Activated naive CD4-positive, alpha-beta T cell treated with anti-CD3 and anti-CD28 coated beads, Interleukin-2, amount 50 U/mL, for 72 hours (primary cell): ENCODE measurements around the gene SUGCT. TPM values are rescaled to one million over a fixed set of nuclear protein-coding genes. Genes with fewer than 3 reads are reported as not detected.
"Not testable (repeated sequence)": the region's sequence is repeated elsewhere in the genome, so short reads cannot be mapped to it uniquely, and the experiment has no call there.

Source experiments
- ATAC-seq, 2 donors: fragments of 150-1000 bp; cut with Tn5 transposase; 2 replicates each; pipeline ENCODE4 v1.10.0; 2021; ENCODE audit warnings: mild to moderate bottlenecking in 2 of 2, moderate library complexity in 2 of 2
- DNase-seq, 2 donors: peaks; one replicate each; pipeline ENCODE4 v3.0.0; 2021 to 2022; ENCODE audit warnings: low spot score in 2 of 2
- H3K27ac Mint-ChIP-seq, 2 donors: one replicate each; pipeline ENCODE4 v1.8.0; 2022; ENCODE audit warnings: mild to moderate bottlenecking in 2 of 2, mixed read lengths in 2 of 2
- H3K36me3 Mint-ChIP-seq, 2 donors: one replicate each; pipeline ENCODE4 v1.8.0; 2022; ENCODE audit warnings: mixed read lengths in 2 of 2
- H3K9me3 Mint-ChIP-seq, 2 donors: one replicate each; pipeline ENCODE4 v1.8.0; 2022; ENCODE audit warnings: mixed read lengths in 2 of 2
- total RNA-seq, 2 donors: library from RNA; stranded (reverse); gene quantifications; one replicate each; pipeline ENCODE4 v1.2.3, GENCODE V29; 2022

The SUGCT gene
- total RNA-seq, 2 donors from 2014 or later, result 1.1 to 1.8 TPM

DNA sequence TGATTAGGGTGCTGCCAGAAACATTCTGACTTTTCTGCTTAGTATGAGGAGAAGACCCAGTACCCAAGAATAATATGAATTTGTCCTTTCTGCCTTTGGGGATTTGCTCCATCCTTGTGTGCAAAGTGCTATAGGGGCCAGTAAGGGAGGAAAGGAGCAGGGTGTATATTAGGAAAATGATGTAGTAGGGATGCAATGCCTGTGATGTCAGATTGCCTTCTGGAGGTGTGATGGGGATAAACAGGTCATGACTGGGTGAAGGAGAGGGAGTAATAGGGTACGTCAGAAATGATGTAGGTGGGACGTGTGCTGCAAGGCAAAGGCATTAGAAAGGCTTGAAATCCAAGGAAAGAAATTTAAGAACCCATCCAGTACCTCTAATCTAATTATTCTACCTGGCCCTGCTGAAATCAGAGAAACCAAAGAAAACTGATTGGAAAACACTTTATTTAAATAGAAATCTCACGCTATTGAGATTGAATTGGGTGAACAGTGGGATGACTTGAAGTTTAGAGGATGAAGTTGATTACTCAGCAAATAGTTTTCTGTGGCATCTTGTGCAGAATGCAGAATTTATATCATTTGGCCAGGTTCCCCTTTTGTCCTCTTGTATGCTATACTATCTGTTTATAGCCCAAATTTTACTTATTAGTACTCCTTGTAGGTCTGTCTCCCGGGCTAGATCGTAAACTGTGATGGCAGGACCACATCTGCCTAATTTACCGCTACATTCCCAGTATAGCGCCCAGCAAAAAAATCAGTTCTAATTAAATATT lies 503.9 kb downstream of the SUGCT start:
- no peaks in the 10 kb centered on the region for H3K9me3 Mint-ChIP-seq
- H3K36me3 Mint-ChIP-seq, result no peaks in the 10 kb centered on the region
- no peak overlapping the region for H3K27ac Mint-ChIP-seq
- DNase-seq (no peak), ATAC-seq (no peak)

DNA sequence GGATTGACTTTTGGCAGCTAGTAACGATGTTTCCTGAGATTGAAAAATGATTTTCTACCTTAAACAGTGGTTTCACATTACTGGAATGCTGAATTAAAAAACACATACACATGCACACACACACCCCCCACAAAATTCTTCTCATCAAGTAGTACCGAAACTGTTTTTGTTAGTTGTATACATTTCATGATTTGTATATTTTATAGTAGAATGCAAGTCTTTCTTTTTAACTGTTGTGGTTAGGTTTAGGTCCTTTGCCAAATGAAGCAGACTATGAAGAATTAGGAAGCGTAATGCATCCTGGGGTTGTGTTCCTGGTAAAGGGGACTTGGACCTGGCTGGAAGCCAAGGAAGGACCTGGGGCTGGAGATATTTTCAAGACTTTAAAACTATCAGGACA lies 505.8 kb downstream of the SUGCT start:
- no peak overlapping the region for H3K27ac Mint-ChIP-seq
- DNase-seq (no peak), ATAC-seq (no peak)
- no peaks in the 10 kb centered on the region for H3K36me3 Mint-ChIP-seq
- no peaks in the 10 kb centered on the region for H3K9me3 Mint-ChIP-seq

DNA sequence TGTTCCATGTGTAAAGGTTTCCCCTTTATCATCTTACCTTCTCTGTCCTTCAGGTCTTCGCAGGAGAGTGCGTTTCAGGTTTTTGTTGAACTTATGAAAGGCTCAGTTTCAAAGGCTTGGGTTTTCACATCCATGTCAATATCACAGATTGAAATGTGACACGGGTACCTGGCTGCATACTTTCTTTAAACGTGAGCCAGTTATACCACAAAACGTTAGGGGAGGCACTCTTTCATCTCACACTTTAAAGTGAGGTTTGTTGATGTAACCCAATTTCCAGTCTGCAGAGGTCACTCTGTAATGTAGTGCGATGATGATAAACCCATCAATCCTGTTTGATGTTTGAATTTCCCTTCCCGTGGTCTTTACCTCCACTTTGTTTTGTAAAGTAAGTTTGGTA lies 506.9 kb downstream of the SUGCT start:
- Mint-ChIP-seq H3K27ac (no peak overlapping the region), H3K36me3 (no peaks in the 10 kb centered on the region), H3K9me3 (no peaks in the 10 kb centered on the region)
- no peak for DNase-seq
- ATAC-seq, result no peak

DNA sequence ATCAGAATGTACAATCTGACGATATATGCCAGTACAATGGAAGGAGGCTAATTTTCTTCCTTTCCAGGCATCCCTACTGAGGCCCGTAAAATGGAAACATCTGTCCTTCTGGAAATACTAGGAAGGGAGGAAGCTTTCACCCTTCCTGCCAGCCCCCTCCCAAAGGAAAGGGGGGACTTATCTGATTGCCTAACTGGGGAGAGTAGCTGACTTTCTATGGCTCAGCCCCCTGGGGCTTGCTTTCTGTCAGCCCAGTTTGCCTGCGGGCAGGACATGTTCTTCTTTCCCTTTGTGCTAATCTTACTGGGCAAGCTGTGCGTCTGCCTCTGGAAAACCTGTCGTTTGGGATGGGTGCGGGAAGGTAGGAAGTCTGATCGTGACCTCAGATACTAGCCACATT lies 508.9 kb downstream of the SUGCT start:
- DNase-seq (no peak), ATAC-seq (no peak)
- no peaks in the 10 kb centered on the region for H3K9me3 Mint-ChIP-seq

DNA sequence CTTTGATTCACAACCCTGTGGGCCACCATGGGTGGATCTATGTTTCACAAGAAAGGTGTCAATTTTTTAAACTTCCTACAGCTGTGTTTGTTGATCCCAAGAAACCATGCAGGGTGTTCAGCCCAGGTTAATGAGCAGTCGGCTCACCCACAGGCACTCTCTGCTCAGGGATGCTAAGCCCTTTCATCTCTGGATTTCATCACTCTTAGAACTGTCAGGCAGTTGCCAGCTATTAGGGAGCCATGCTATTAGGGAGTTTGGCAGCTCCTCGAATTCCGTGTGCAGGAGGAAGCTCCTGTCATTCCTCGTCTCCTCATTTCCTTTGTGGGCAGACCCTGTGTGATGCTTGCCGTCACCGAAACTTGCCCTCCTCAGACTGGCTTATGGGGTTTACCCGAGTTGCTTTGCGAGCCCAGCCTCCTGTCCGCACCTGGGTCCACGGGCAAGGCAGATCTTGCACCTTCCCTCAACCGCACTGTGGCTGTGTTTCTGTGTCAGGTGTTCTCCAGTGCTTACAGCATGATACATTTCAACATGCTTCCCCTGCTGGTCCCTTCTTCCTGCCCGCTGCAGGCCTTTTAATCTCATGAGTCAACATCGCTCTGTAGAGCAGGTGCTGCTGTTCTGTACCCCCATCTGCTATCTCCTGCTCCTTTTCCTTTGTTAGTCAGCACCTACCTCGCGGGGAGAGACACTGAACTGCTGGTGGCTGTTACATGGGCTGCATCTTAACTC lies 509.8 kb downstream of the SUGCT start:
- ATAC-seq (peak; percentile 76 to 82), DNase-seq (peak in 1 of 2 donors; percentile 4)
- Mint-ChIP-seq H3K9me3 (no peaks in the 10 kb centered on the region), H3K27ac (no peak overlapping the region), H3K36me3 (no peaks in the 10 kb centered on the region)

More for the DNA sequence above, 508.9 kb downstream of the SUGCT start:
- no peak overlapping the region for H3K27ac Mint-ChIP-seq
- H3K36me3 Mint-ChIP-seq, result no peaks in the 10 kb centered on the region

DNA sequence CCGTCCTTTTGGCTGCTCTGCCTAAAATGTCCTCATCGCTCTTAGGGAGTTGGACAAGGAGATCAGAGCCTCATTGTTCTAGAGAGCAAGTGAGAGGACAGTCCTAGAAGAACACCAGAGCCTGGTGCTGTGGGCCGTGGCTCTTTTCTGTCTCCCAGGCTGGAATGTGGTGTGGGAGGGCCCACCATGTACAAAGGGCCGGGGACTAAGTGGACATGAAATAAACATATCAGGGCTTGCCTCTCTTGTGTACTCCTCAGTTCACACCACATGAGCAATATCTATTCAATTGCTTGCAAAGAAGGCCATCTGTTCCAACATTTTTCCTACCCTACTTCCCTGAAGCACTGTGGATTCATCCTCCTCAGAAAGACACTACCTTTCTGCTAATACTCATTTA lies 510.4 kb downstream of the SUGCT start:
- DNase-seq (no peak), ATAC-seq (no peak)
- no peaks in the 10 kb centered on the region for H3K36me3 Mint-ChIP-seq
- no peak overlapping the region for H3K27ac Mint-ChIP-seq
- H3K9me3 Mint-ChIP-seq, result no peaks in the 10 kb centered on the region

GRCh38 chr7:40646717-40647116 lies 511.9 kb downstream of the SUGCT start:
- Mint-ChIP-seq H3K9me3 (peaks cover 6 to 7% of the 10 kb centered on the region in 2 donors), H3K36me3 (no peaks in the 10 kb centered on the region), H3K27ac (no peak overlapping the region)
- no peak for DNase-seq
- no peak for ATAC-seq

DNA sequence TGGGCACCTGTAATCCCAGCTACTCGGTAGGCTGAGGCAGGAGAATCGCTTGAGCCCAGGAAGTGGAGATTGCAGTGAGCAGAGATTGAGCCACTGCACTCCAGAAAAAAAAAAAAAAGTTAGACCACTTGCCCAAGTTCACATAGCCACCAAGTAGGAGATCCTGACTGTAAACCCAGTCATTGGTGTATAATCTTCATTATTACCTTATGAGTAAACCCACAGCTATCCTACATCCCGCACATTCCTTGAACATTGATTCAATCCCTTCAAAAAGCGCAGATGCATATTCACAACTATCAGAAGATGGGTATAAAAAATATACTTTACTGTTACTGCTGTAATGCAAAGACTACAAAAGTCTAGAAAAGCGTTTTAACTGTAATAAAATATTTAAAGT lies 512.9 kb downstream of the SUGCT start:
- H3K9me3 Mint-ChIP-seq, result peaks cover 6 to 11% of the 10 kb centered on the region in 2 donors
- H3K36me3 Mint-ChIP-seq, result no peaks in the 10 kb centered on the region
- no peak for DNase-seq
- no peak for ATAC-seq
- no peak overlapping the region for H3K27ac Mint-ChIP-seq

- ATAC-seq (no peak), DNase-seq (no peak)
- no peaks in the 10 kb centered on the region for H3K36me3 Mint-ChIP-seq
- H3K9me3 Mint-ChIP-seq, result peaks cover 6 to 11% of the 10 kb centered on the region in 2 donors
- H3K27ac Mint-ChIP-seq, result no peak overlapping the region
Observed at GRCh38 chr7:40649247-40649646, 514.4 kb downstream of the SUGCT start.

DNA sequence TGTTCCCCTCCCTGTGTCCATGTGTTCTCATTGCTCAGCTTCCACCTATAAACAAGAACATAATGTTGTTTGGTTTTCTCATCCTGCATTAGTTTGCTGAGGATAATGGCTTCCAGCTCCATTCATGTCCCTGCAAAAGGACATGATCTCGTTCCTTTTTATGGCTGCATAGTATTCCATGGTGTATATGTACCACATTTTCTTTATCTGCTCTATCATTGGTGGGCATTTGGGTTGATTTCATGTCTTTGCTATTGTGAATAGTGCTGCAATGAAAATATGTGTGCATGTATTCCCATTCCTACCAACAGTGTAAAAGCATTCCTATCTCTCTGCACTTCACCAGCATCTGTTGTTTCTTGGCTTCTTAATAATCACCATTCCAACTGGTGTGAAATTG lies 516.1 kb downstream of the SUGCT start:
- not testable (repeated sequence) for ATAC-seq, DNase-seq, H3K36me3 Mint-ChIP-seq, H3K27ac Mint-ChIP-seq
- peaks cover 6 to 11% of the 10 kb centered on the region in 2 donors for H3K9me3 Mint-ChIP-seq

DNA sequence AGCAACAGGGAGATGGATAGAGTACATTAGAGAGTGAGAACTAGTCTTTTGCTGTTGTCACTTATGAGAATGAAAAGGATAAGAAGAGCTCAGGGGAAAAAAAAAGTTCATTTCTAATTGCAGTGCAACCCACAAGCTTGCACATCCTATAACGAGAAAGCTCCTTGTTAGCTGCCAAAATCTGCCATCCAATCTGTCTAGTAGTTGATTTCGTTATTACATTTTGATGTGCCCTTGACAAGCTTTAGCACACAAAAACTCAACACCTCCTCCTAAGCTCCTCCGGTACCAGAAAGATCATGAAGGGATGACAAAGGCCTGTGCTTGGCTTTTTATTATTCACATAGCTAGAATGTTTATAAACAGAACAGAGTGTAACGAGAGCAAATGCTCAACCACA lies 519.4 kb downstream of the SUGCT start:
- H3K27ac Mint-ChIP-seq, result no peak overlapping the region
- ATAC-seq (no peak), DNase-seq (no peak)
- no peaks in the 10 kb centered on the region for H3K36me3 Mint-ChIP-seq
- peaks cover 6 to 11% of the 10 kb centered on the region in 2 donors for H3K9me3 Mint-ChIP-seq

GRCh38 chr7:40655426-40655825 lies 520.6 kb downstream of the SUGCT start:
- no peak for ATAC-seq
- H3K36me3 Mint-ChIP-seq, result no peaks in the 10 kb centered on the region
- no peak for DNase-seq

GRCh38 chr7:40656349-40656748 lies 521.5 kb downstream of the SUGCT start:
- ATAC-seq (no peak), DNase-seq (no peak)
- H3K9me3 Mint-ChIP-seq, result peaks cover 0 to 6% of the 10 kb centered on the region in 2 donors
- H3K27ac Mint-ChIP-seq, result no peak overlapping the region
- no peaks in the 10 kb centered on the region for H3K36me3 Mint-ChIP-seq

More at GRCh38 chr7:40655426-40655825, 520.6 kb downstream of the SUGCT start:
- Mint-ChIP-seq H3K27ac (no peak overlapping the region), H3K9me3 (peaks cover 6 to 11% of the 10 kb centered on the region in 2 donors)

DNA sequence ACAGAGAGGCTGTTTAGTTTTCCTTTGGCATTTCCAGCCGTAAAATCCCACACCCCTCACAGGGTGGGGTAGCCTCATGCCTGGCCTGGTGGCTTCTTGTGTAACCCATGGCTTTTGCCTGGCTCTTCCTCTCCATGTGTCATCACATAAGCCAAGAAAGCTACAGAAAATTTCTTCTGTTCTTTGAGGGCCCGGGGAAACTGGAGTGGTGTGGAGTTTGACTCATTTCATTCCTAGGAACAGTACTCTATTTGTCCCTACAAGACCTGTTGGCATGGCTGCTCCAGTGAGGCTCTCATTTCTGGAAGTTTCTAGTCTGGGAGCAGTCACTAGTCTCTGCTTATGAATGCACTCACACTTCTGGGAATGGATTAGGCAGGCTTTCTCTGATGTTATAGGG lies 523.9 kb downstream of the SUGCT start:
- Mint-ChIP-seq H3K27ac (no peak overlapping the region), H3K36me3 (no peaks in the 10 kb centered on the region), H3K9me3 (peaks cover 0 to 5% of the 10 kb centered on the region in 2 donors)
- ATAC-seq (no peak), DNase-seq (no peak)

DNA sequence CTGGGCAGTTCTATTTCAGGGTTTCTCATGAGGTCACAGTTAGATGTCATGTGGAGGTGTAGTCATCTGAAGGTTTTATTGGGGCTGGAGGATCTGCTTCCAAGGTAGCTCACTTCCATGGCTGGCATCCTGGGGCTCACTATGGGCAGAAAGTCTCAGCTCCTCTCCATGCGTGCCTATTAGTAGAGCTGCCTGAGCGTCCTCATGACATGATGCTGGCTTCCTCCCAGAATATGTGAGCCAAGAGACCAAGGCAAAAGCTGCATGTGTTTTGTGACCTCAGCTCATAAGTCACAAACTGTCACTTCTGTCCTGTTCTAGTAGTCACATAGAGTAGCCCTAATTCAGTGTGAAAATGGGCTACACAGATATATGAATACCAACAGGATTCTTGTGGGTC lies 524.4 kb downstream of the SUGCT start:
- H3K36me3 Mint-ChIP-seq, result no peaks in the 10 kb centered on the region
- no peak for DNase-seq
- no peak overlapping the region for H3K27ac Mint-ChIP-seq
- H3K9me3 Mint-ChIP-seq, result peaks cover 0 to 5% of the 10 kb centered on the region in 2 donors
- no peak for ATAC-seq

DNA sequence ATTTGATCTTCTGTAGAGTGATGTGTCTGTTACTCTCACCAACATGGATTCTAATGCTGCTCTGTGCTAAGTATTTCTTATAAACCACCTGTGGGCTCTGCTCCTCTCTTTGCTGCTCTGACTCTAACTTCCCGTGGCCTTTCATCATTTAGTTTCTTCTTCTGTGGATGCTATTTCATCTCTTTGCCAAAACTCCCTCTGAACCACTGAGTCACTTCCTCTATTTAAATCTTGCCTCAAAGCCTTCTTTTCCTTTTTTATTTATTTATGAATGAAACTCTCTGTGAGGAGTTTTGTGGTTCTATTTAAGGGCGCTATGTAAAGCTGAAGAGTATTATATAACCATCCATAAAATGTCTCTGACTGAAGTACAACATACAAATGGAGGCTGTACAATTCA lies 538.5 kb downstream of the SUGCT start:
- peak overlapping the region; percentile 68 to 69 for H3K27ac Mint-ChIP-seq
- DNase-seq (peak in 1 of 2 donors; percentile 5), ATAC-seq (peak; percentile 87 to 98)
- H3K9me3 Mint-ChIP-seq, result no peaks in the 10 kb centered on the region
- no peaks in the 10 kb centered on the region for H3K36me3 Mint-ChIP-seq

- no peak overlapping the region for H3K27ac Mint-ChIP-seq
- no peaks in the 10 kb centered on the region for H3K9me3 Mint-ChIP-seq
- ATAC-seq (no peak), DNase-seq (no peak)
- no peaks in the 10 kb centered on the region for H3K36me3 Mint-ChIP-seq
Observed at GRCh38 chr7:40674316-40674715, 539.5 kb downstream of the SUGCT start.

DNA sequence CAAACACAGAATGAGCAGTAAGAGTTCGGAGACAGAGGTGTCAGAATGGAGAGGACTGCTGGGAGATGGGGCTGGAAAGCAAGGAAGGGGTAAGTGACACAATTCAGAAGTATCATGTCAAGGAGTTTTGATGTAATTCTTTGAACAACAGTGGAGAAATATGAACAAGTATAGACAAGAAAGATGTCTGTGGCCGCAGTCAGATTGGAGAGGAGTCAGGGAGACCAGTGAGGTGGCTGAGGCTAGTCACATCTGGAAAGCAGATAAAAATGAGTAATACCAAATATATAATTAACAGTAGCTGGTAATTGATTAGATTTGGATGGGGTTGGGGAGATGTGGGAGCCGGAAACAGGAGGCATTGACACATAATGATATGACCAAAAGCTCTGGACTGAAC lies 540.9 kb downstream of the SUGCT start:
- no peaks in the 10 kb centered on the region for H3K36me3 Mint-ChIP-seq
- ATAC-seq, result no peak
- H3K9me3 Mint-ChIP-seq, result no peaks in the 10 kb centered on the region
- H3K27ac Mint-ChIP-seq, result no peak overlapping the region
- no peak for DNase-seq
